Large intestine (tissue), 3 donors: ENCODE results near the gene SPECC1L. TPM values are rescaled to one million over a fixed set of nuclear protein-coding genes. Genes with fewer than 3 reads are reported as not detected.
A peak's percentile ranks its signal among the peaks of the same experiment; 100 is the strongest.

Experiments used
- DNase-seq, 2 donors: peaks; one replicate each; pipeline versions ENCODE4 v3.0.0 to v3.0.0-alpha.2; 2013
- H3K27ac ChIP-seq: one replicate; pipeline ENCODE4 v1.5.1; 2013; ENCODE audit warnings: low read length
- H3K27me3 ChIP-seq: 2 replicates; pipeline ENCODE4 v1.6.1; 2013; ENCODE audit warnings: low read length; ENCODE audit not compliant: control insufficient read depth, insufficient read depth
- H3K36me3 ChIP-seq: 2 replicates; pipeline ENCODE4 v1.6.1; 2013; ENCODE audit warnings: low read length; ENCODE audit not compliant: control insufficient read depth, insufficient read depth
- H3K4me1 ChIP-seq: one replicate; pipeline ENCODE4 v1.6.1; 2013; ENCODE audit warnings: low read length; ENCODE audit not compliant: control insufficient read depth, insufficient read depth
- H3K4me3 ChIP-seq: one replicate; pipeline ENCODE4 v1.5.1; 2013; ENCODE audit warnings: low read length
- H3K9me3 ChIP-seq: one replicate; pipeline ENCODE4 v1.6.1; 2013; ENCODE audit warnings: mild to moderate bottlenecking, low read depth, low read length, moderate library complexity; ENCODE audit not compliant: control insufficient read depth
- WGBS: methylation state at CpG from one replicate; pipeline ENCODE4 v1.1.5; 2013; ENCODE audit warnings: low lambda C conversion rate; ENCODE audit not compliant: insufficient coverage; 5-methylcytosine and 5-hydroxymethylcytosine counted together
- polyA plus RNA-seq: library from polyadenylated mRNA; unstranded; fragments of 120-200 nt; gene quantifications from one replicate; pipeline ENCODE4 v1.2.1, GENCODE V29; 2013

The SPECC1L gene
- polyA plus RNA-seq, 1 donor: 28.9 TPM

- peaks cover 26% of the 10 kb centered on the region for H3K36me3 ChIP-seq
- H3K9me3 ChIP-seq: no peaks in the 10 kb centered on the region
- no peak overlapping the region for H3K27ac ChIP-seq
- H3K4me3 ChIP-seq: no peak overlapping the region
- no CpG with 5 or more reads among the region's 2 CpGs for WGBS
- H3K4me1 ChIP-seq: no peaks in the 10 kb centered on the region
- no peak for DNase-seq
- no peaks in the 10 kb centered on the region for H3K27me3 ChIP-seq
Observed at GRCh38 chr22:24379536-24379935, 108.9 kb downstream of the SPECC1L start.

GRCh38 chr22:24380220-24380904 is 109.7 kb downstream of the SPECC1L start:
- WGBS: no CpG with 5 or more reads among the region's 7 CpGs
- Histone ChIP-seq H3K9me3 (no peaks in the 10 kb centered on the region), H3K4me1 (no peaks in the 10 kb centered on the region), H3K27me3 (no peaks in the 10 kb centered on the region), H3K4me3 (no peak overlapping the region), H3K27ac (no peak overlapping the region), H3K36me3 (peaks cover 25% of the 10 kb centered on the region)
- DNase-seq: peak in 1 of 2 donors; percentile 23

GRCh38 chr22:24380905-24381230 is 110.2 kb downstream of the SPECC1L start:
- Histone ChIP-seq H3K9me3 (no peaks in the 10 kb centered on the region), H3K27ac (no peak overlapping the region), H3K4me1 (no peaks in the 10 kb centered on the region), H3K4me3 (no peak overlapping the region), H3K36me3 (peaks cover 20% of the 10 kb centered on the region), H3K27me3 (no peaks in the 10 kb centered on the region)
- DNase-seq: no peak
- WGBS: no CpG with 5 or more reads among the region's 1 CpG

- no peak overlapping the region for H3K27ac ChIP-seq
- H3K4me3 ChIP-seq: no peak overlapping the region
- DNase-seq: no peak
- no peaks in the 10 kb centered on the region for H3K27me3 ChIP-seq
- H3K9me3 ChIP-seq: no peaks in the 10 kb centered on the region
- peaks cover 13% of the 10 kb centered on the region for H3K36me3 ChIP-seq
- WGBS: 100% methylated on average over 2 of the region's 2 CpGs
- H3K4me1 ChIP-seq: no peaks in the 10 kb centered on the region
Observed at GRCh38 chr22:24383061-24383460, 112.4 kb downstream of the SPECC1L start.

- no peaks in the 10 kb centered on the region for H3K27me3 ChIP-seq
- no peak overlapping the region for H3K27ac ChIP-seq
- DNase-seq: no peak
- H3K36me3 ChIP-seq: peaks cover 12% of the 10 kb centered on the region
- WGBS: 100% methylated on average over 1 of the region's 1 CpG
- no peaks in the 10 kb centered on the region for H3K4me1 ChIP-seq
- no peak overlapping the region for H3K4me3 ChIP-seq
- no peaks in the 10 kb centered on the region for H3K9me3 ChIP-seq
Observed at GRCh38 chr22:24384131-24384530, 113.5 kb downstream of the SPECC1L start.

- Histone ChIP-seq H3K27ac (no peak overlapping the region), H3K36me3 (peaks cover 14% of the 10 kb centered on the region), H3K4me3 (no peak overlapping the region), H3K4me1 (no peaks in the 10 kb centered on the region), H3K27me3 (no peaks in the 10 kb centered on the region), H3K9me3 (no peaks in the 10 kb centered on the region)
- 100% methylated on average over 2 of the region's 2 CpGs for whole genome bisulfite sequencing
- DNase-seq: no peak
Observed at GRCh38 chr22:24386937-24387471, 116.4 kb downstream of the SPECC1L start.

- Histone ChIP-seq H3K36me3 (peaks cover 14% of the 10 kb centered on the region), H3K27ac (no peak overlapping the region), H3K4me3 (no peak overlapping the region), H3K9me3 (no peaks in the 10 kb centered on the region), H3K27me3 (no peaks in the 10 kb centered on the region), H3K4me1 (no peaks in the 10 kb centered on the region)
- DNase-seq: no peak
- 100% methylated on average over 1 of the region's 1 CpG for WGBS
Observed at GRCh38 chr22:24389680-24390079, 119.0 kb downstream of the SPECC1L start.

GRCh38 chr22:24390156-24390555 is 119.5 kb downstream of the SPECC1L start:
- Histone ChIP-seq H3K36me3 (peaks cover 16% of the 10 kb centered on the region), H3K27me3 (no peaks in the 10 kb centered on the region), H3K4me3 (no peak overlapping the region), H3K9me3 (no peaks in the 10 kb centered on the region), H3K4me1 (no peaks in the 10 kb centered on the region), H3K27ac (no peak overlapping the region)
- DNase-seq: no peak
- WGBS: no CpG with 5 or more reads among the region's 2 CpGs

GRCh38 chr22:24390576-24390975 is 119.9 kb downstream of the SPECC1L start:
- Histone ChIP-seq H3K27me3 (no peaks in the 10 kb centered on the region), H3K4me3 (no peak overlapping the region), H3K27ac (no peak overlapping the region), H3K36me3 (peaks cover 19% of the 10 kb centered on the region), H3K4me1 (no peaks in the 10 kb centered on the region), H3K9me3 (no peaks in the 10 kb centered on the region)
- no peak for DNase-seq
- no CpG with 5 or more reads among the region's 7 CpGs for WGBS

- peak overlapping the region; percentile 9 for H3K27ac ChIP-seq
- no peaks in the 10 kb centered on the region for H3K9me3 ChIP-seq
- peaks cover 27% of the 10 kb centered on the region for H3K36me3 ChIP-seq
- H3K4me3 ChIP-seq: no peak overlapping the region
- no peaks in the 10 kb centered on the region for H3K4me1 ChIP-seq
- H3K27me3 ChIP-seq: no peaks in the 10 kb centered on the region
- no peak for DNase-seq
- WGBS: no CpG with 5 or more reads among the region's 3 CpGs
Observed at GRCh38 chr22:24391836-24392217, 121.2 kb downstream of the SPECC1L start.
